K562 (cell line): ENCODE measurements around the gene VPS41. TPM values are rescaled to one million over a fixed set of nuclear protein-coding genes. Genes with fewer than 3 reads are reported as not detected.

Source experiments
- NBN ChIP-seq: fragments of 450-650 bp; IDR thresholded peaks from 2 replicates; pipeline ENCODE4 v1.6.1; 2016; ENCODE audit warnings: low read depth, mild to moderate bottlenecking
- RBM25 ChIP-seq: fragments of 200-400 bp; formaldehyde crosslinking; IDR thresholded peaks from 2 replicates; pipeline ENCODE4 v1.6.1; 2018; ENCODE audit warnings: low read length, low read depth, moderate library complexity; ENCODE audit not compliant: severe bottlenecking
- polyA plus RNA-seq, 8 experiments: library from polyadenylated mRNA; depleted of rRNA in 4 of 8; stranded (reverse) in 5 of 8; unstranded in 3 of 8; fragments of >200 nt; fragmentation: Nextera tagmentation in 2 of 8; fragmentation: Illumina TruSeq in 1 of 8; extraction: Ambion mirVana in 2 of 8; extraction: Trizol in 1 of 8; gene quantifications; 2 replicates each; pipeline versions ENCODE4 v1.2.1 to v1.2.3, GENCODE V29; 2011 to 2014; ENCODE audit warnings: inconsistent platforms in 1 of 8, missing spikeins in 1 of 8
- total RNA-seq, 7 experiments: library from RNA; depleted of rRNA in 6 of 7; stranded (reverse); fragments of >200 nt in 6 of 7; fragmentation: Illumina TruSeq in 2 of 7; extraction: Trizol in 2 of 7; gene quantifications; 2 replicates each; pipeline versions ENCODE4 v1.2.1 to v1.2.3, GENCODE V29; 2011 to 2021; ENCODE audit warnings: low replicate concordance in 1 of 7
- TF ChIP-seq, protein P1 (sequence below): sonication (generic); formaldehyde crosslinking; IDR thresholded peaks from 2 replicates; pipeline ENCODE4 v1.8.1; 2022; ENCODE audit warnings: missing genetic modification reagents
- TF ChIP-seq, protein P2 (sequence below): sonication (generic); formaldehyde crosslinking; IDR thresholded peaks from 2 replicates; pipeline ENCODE4 v1.5.0; 2020; ENCODE audit warnings: missing genetic modification reagents
- TF ChIP-seq, protein P3 (sequence below): fragments of 450-650 bp; IDR thresholded peaks from 2 replicates; pipeline ENCODE4 v1.6.1; 2018; ENCODE audit warnings: mild to moderate bottlenecking, low read depth; ENCODE audit not compliant: partially characterized antibody
- TF ChIP-seq, protein P4 (sequence below): sonication (generic); formaldehyde crosslinking; IDR thresholded peaks from 2 replicates; pipeline ENCODE4 v1.8.0; 2022; ENCODE audit warnings: missing genetic modification reagents, mild to moderate bottlenecking, borderline replicate concordance
- TF ChIP-seq, protein P5 (sequence below), 3 experiments: IDR thresholded peaks in 2 of 3; conservative IDR thresholded peaks in 1 of 3; 2 replicates each; pipeline ENCODE4 v1.5.1; 2011 to 2012; ENCODE audit warnings: low read length in 3 of 3, mild to moderate bottlenecking in 3 of 3, control low read depth in 2 of 3, improper control_type of control experiment in 1 of 3, inconsistent platforms in 1 of 3, low read depth in 1 of 3, mixed read lengths in 1 of 3, moderate library complexity in 1 of 3; ENCODE audit not compliant: insufficient read depth in 2 of 3

VPS41 gene
- total and polyA plus RNA-seq, 9 of the 15 experiments (the other 6 are each of a cell fraction or from before 2014, with no cell fraction given) = 17.7 to 46.8 (median 32.1) TPM

DNA sequence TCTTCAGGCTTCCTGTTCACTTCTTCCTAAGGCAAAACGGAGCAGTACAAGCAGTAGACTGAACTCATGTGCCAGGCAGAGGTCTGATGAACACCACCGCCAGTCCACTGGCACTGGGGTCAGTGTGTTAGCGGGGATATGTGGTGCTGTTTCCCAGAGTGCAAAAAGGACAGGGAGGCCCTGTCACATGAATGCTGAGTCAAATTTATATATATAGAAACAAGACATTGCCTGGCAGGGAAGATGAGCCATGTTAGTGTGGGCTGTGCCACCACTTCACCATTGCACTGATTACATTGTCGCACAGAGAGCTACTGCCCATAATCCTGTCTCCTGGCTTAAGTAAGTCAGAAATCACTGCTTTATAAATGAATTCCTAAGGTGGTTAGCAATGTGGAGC, 155.6 kb downstream of the VPS41 start (continued):
- TF ChIP-seq, protein P1, sequence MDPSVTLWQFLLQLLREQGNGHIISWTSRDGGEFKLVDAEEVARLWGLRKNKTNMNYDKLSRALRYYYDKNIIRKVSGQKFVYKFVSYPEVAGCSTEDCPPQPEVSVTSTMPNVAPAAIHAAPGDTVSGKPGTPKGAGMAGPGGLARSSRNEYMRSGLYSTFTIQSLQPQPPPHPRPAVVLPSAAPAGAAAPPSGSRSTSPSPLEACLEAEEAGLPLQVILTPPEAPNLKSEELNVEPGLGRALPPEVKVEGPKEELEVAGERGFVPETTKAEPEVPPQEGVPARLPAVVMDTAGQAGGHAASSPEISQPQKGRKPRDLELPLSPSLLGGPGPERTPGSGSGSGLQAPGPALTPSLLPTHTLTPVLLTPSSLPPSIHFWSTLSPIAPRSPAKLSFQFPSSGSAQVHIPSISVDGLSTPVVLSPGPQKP = no peak
- TF ChIP-seq NBN (no peak), RBM25 (no peak)
- TF ChIP-seq, protein P2, sequence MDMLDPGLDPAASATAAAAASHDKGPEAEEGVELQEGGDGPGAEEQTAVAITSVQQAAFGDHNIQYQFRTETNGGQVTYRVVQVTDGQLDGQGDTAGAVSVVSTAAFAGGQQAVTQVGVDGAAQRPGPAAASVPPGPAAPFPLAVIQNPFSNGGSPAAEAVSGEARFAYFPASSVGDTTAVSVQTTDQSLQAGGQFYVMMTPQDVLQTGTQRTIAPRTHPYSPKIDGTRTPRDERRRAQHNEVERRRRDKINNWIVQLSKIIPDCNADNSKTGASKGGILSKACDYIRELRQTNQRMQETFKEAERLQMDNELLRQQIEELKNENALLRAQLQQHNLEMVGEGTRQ = no peak
- TF ChIP-seq, protein P3, sequence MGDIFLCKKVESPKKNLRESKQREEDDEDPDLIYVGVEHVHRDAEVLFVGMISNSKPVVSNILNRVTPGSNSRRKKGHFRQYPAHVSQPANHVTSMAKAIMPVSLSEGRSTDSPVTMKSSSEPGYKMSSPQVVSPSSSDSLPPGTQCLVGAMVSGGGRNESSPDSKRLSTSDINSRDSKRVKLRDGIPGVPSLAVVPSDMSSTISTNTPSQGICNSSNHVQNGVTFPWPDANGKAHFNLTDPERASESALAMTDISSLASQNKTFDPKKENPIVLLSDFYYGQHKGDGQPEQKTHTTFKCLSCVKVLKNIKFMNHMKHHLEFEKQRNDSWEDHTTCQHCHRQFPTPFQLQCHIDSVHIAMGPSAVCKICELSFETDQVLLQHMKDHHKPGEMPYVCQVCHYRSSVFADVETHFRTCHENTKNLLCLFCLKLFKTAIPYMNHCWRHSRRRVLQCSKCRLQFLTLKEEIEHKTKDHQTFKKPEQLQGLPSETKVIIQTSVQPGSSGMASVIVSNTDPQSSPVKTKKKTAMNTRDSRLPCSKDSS = no peak
- TF ChIP-seq, protein P4, sequence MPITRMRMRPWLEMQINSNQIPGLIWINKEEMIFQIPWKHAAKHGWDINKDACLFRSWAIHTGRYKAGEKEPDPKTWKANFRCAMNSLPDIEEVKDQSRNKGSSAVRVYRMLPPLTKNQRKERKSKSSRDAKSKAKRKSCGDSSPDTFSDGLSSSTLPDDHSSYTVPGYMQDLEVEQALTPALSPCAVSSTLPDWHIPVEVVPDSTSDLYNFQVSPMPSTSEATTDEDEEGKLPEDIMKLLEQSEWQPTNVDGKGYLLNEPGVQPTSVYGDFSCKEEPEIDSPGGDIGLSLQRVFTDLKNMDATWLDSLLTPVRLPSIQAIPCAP (CRISPR knock-in tag) = no peak
- TF ChIP-seq, protein P5, sequence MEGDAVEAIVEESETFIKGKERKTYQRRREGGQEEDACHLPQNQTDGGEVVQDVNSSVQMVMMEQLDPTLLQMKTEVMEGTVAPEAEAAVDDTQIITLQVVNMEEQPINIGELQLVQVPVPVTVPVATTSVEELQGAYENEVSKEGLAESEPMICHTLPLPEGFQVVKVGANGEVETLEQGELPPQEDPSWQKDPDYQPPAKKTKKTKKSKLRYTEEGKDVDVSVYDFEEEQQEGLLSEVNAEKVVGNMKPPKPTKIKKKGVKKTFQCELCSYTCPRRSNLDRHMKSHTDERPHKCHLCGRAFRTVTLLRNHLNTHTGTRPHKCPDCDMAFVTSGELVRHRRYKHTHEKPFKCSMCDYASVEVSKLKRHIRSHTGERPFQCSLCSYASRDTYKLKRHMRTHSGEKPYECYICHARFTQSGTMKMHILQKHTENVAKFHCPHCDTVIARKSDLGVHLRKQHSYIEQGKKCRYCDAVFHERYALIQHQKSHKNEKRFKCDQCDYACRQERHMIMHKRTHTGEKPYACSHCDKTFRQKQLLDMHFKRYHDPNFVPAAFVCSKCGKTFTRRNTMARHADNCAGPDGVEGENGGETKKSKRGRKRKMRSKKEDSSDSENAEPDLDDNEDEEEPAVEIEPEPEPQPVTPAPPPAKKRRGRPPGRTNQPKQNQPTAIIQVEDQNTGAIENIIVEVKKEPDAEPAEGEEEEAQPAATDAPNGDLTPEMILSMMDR (IDR thresholded peaks at IDR 0.05 in 2 of 3, conservative IDR thresholded peaks at IDR 0.05 in 1 of 3; ENCODE audit: insufficient read depth in 2 of 3, low read depth in 1 of 3, low read length in 3 of 3) = no peak
